MM.1S (cell line): ENCODE results near the gene SGK1.
A peak's percentile ranks its signal among the peaks of the same experiment; 100 is the strongest.

Experiments used
- DNase-seq: peaks from one replicate; pipeline ENCODE4 v3.0.0-alpha.2; 2015
- H2AFZ ChIP-seq: fragments of 300-600 bp; sonication (generic); 2 replicates; pipeline ENCODE4 v1.6.0; 2016; ENCODE audit warnings: antibody characterized with exemption, low read length
- H3F3A ChIP-seq: fragments of 300-600 bp; sonication (generic); 2 replicates; pipeline ENCODE4 v1.6.1; 2016; ENCODE audit warnings: mild to moderate bottlenecking, antibody characterized with exemption, low read length, moderate library complexity, mixed read lengths; ENCODE audit not compliant: insufficient read depth
- H3K27ac ChIP-seq: fragments of 300-600 bp; sonication (generic); 2 replicates; pipeline ENCODE4 v1.5.1; 2016; ENCODE audit warnings: mild to moderate bottlenecking, low read length
- H3K27me3 ChIP-seq: fragments of 300-600 bp; sonication (generic); replicated peaks from 2 replicates; pipeline ENCODE4 v1.6.0; 2016; ENCODE audit warnings: low read length; ENCODE audit not compliant: insufficient read depth
- H3K36me3 ChIP-seq: fragments of 300-600 bp; sonication (generic); replicated peaks from 2 replicates; pipeline ENCODE4 v1.6.1; 2016; ENCODE audit warnings: mild to moderate bottlenecking, low read length, mixed read lengths; ENCODE audit not compliant: insufficient read depth
- H3K4me1 ChIP-seq: fragments of 300-600 bp; sonication (generic); 2 replicates; pipeline ENCODE4 v1.6.1; 2016; ENCODE audit warnings: low read length, mixed read lengths
- H3K4me2 ChIP-seq: fragments of 300-600 bp; sonication (generic); 2 replicates; pipeline ENCODE4 v1.6.0; 2016; ENCODE audit warnings: low read depth, low read length
- H3K4me3 ChIP-seq: fragments of 300-600 bp; sonication (generic); 2 replicates; pipeline ENCODE4 v1.5.1; 2016; ENCODE audit warnings: low read length, mixed read lengths
- H3K79me2 ChIP-seq: fragments of 300-600 bp; sonication (generic); 2 replicates; pipeline ENCODE4 v1.6.1; 2016; ENCODE audit warnings: mixed run types, low read length, mixed read lengths
- H3K9ac ChIP-seq: fragments of 300-600 bp; sonication (generic); 2 replicates; pipeline ENCODE4 v1.6.1; 2016; ENCODE audit warnings: low read length, mixed read lengths
- H3K9me2 ChIP-seq: fragments of 300-600 bp; sonication (generic); replicated peaks from 2 replicates; pipeline ENCODE4 v1.6.1; 2016; ENCODE audit warnings: mild to moderate bottlenecking, low read length, mixed read lengths; ENCODE audit not compliant: insufficient read depth
- H3K9me3 ChIP-seq: fragments of 300-600 bp; sonication (generic); replicated peaks from 2 replicates; pipeline ENCODE4 v1.6.1; 2016; ENCODE audit warnings: mild to moderate bottlenecking, low read length, mixed read lengths; ENCODE audit not compliant: insufficient read depth
- H4K20me1 ChIP-seq: fragments of 300-600 bp; sonication (generic); 2 replicates; pipeline ENCODE4 v1.6.1; 2016; ENCODE audit warnings: mild to moderate bottlenecking, low read length, moderate library complexity, mixed read lengths; ENCODE audit not compliant: insufficient read depth
- EZH2 ChIP-seq: fragments of 300-600 bp; sonication (generic); optimal IDR thresholded peaks from 2 replicates; pipeline ENCODE3; 2017; ENCODE audit warnings: low read depth, mild to moderate bottlenecking, antibody characterized with exemption, low read length, mixed read lengths
- EZH2phosphoT487 ChIP-seq: fragments of 300-600 bp; sonication (generic); IDR thresholded peaks from 2 replicates; pipeline ENCODE4 v1.6.1; 2018; ENCODE audit warnings: antibody characterized with exemption, low read length
- TF ChIP-seq, protein P1 (sequence below): fragments of 300-600 bp; sonication (generic); IDR thresholded peaks from 2 replicates; pipeline ENCODE4 v1.5.1; 2016; ENCODE audit warnings: antibody characterized with exemption, low read length, mixed read lengths

The SGK1 gene

DNA sequence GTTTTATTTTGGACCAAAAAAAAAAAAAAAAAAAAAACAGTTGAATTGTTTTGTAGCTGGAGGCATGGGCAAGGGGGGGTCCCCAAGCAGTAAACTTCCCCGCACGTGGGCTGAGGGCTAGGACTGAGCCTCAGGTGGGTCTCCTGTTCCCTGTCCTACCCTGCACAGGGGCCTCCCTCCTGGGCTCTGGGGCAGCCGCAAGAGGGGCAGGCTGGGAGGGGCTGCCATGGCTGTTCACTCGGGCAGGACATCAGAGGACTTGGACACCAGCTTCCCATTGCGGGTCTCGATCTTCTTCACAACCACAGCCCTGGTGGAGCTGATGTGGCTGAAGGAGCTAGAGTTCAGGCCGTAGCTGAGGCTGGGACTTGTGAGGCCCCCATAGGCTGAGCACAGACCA lies 21.1 kb downstream of the SGK1 start:
- Histone ChIP-seq H3K27me3 (no peaks in the 10 kb centered on the region), H3K4me2 (no peak overlapping the region), H3K79me2 (no peaks in the 10 kb centered on the region), H3K9ac (no peak overlapping the region), H2AFZ (no peak overlapping the region), H3K9me2 (no peaks in the 10 kb centered on the region), H3F3A (peaks cover 9% of the 10 kb centered on the region; the same call in 1 of the 2 replicates), H3K36me3 (no peaks in the 10 kb centered on the region), H3K4me1 (peaks cover 17% of the 10 kb centered on the region), H3K27ac (no peak overlapping the region), H3K4me3 (no peak overlapping the region), H3K9me3 (no peaks in the 10 kb centered on the region), H4K20me1 (no peaks in the 10 kb centered on the region)
- TF ChIP-seq EZH2phosphoT487 (no peak), EZH2 (no peak)
- TF ChIP-seq, protein P1, sequence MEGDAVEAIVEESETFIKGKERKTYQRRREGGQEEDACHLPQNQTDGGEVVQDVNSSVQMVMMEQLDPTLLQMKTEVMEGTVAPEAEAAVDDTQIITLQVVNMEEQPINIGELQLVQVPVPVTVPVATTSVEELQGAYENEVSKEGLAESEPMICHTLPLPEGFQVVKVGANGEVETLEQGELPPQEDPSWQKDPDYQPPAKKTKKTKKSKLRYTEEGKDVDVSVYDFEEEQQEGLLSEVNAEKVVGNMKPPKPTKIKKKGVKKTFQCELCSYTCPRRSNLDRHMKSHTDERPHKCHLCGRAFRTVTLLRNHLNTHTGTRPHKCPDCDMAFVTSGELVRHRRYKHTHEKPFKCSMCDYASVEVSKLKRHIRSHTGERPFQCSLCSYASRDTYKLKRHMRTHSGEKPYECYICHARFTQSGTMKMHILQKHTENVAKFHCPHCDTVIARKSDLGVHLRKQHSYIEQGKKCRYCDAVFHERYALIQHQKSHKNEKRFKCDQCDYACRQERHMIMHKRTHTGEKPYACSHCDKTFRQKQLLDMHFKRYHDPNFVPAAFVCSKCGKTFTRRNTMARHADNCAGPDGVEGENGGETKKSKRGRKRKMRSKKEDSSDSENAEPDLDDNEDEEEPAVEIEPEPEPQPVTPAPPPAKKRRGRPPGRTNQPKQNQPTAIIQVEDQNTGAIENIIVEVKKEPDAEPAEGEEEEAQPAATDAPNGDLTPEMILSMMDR, result no peak
- DNase-seq, result no peak

DNA sequence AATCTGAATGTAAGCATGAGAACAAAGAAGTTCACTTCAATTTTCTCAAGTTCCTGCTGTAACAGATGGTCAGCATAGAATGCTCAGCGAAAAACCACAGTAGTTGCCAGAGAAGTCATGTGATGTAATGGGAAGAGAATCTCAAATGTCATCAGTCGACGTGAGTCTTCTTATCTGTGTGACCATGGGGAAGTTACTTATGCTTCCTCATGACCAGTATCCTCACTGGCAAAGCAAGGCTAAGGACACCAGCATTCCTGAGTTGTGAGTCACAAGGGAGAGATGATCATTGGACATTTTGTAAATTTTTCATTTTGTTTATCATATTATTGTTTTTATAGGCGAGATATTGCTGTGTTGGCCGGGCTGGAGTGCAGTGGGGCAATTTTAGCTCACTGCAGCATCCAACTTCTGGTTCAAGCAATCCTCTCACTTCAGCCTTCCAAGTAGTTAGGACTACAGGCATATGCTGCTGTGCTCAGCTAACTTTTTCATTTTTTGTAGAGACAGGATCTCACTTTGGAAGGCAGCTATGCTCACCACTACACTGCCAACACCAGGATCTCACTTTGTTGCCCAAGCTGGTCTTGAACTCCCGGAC lies 21.9 kb downstream of the SGK1 start:
- Histone ChIP-seq H3K9me2 (no peaks in the 10 kb centered on the region), H3K36me3 (no peaks in the 10 kb centered on the region), H3K9me3 (no peaks in the 10 kb centered on the region), H4K20me1 (no peaks in the 10 kb centered on the region), H3K27me3 (no peaks in the 10 kb centered on the region), H3K4me2 (peak overlapping the region; percentile 31), H3K27ac (peak overlapping the region; percentile 83; the same call in 1 of the 2 replicates), H3F3A (peaks cover 9% of the 10 kb centered on the region; the same call in 1 of the 2 replicates), H3K79me2 (no peaks in the 10 kb centered on the region), H3K4me1 (peaks cover 17% of the 10 kb centered on the region), H2AFZ (peak overlapping the region; percentile 76), H3K4me3 (no peak overlapping the region), H3K9ac (peak overlapping the region; percentile 36)
- no peak for TF ChIP-seq EZH2phosphoT487
- TF ChIP-seq, protein P1, result no peak
- no peak for TF ChIP-seq EZH2
- peak; percentile 80 for DNase-seq

DNA sequence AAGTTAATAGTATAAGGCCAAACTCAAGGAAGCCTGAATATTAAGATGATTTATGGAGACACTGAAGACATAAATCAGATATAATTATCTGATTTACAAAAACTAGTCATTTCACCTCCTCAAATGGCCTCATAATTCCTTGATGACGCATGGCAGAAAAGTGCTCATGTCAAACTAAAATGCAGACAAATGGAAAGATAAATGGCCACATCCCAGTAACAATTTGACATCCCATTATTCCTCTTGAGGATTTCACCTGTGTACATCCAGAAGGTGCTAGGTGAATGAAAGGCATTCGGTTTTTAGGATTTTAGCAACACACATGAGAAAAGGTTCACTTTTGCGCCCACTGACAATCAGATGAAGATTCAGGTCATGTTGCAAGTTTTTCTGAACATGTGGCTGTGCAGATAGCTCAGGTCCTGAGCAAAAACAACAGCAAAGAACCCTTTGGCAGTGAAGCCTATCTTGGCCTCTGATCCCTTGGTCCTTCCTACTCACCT lies 24.2 kb downstream of the SGK1 start:
- no peak overlapping the region for H3K4me2 ChIP-seq
- no peak overlapping the region for H3K27ac ChIP-seq

More for the DNA sequence above, 24.2 kb downstream of the SGK1 start:
- Histone ChIP-seq H4K20me1 (no peaks in the 10 kb centered on the region), H3K9me3 (no peaks in the 10 kb centered on the region), H2AFZ (no peak overlapping the region), H3K4me1 (peaks cover 23% of the 10 kb centered on the region), H3K9ac (no peak overlapping the region), H3K79me2 (no peaks in the 10 kb centered on the region), H3F3A (peaks cover 13% of the 10 kb centered on the region; the same call in 1 of the 2 replicates), H3K36me3 (no peaks in the 10 kb centered on the region), H3K4me3 (no peak overlapping the region), H3K9me2 (no peaks in the 10 kb centered on the region), H3K27me3 (no peaks in the 10 kb centered on the region)
- no peak for TF ChIP-seq EZH2phosphoT487
- TF ChIP-seq EZH2, result no peak
- TF ChIP-seq, protein P1, result no peak
- no peak for DNase-seq
